Stomach (tissue), 9 donors: ENCODE data around the gene OPN5. TPM values are rescaled to one million over a fixed set of nuclear protein-coding genes. Genes with fewer than 3 reads are reported as not detected.
"Not testable (repeated sequence)": the region's sequence is repeated elsewhere in the genome, so short reads cannot be mapped to it uniquely, and the experiment has no call there.

ENCODE experiments used
- DNase-seq, 2 donors: peaks; one replicate each; pipeline versions ENCODE4 v3.0.0 to v3.0.0-alpha.2; 2013 to 2019
- H3K27ac ChIP-seq, 5 donors: fragments of 200-600 bp in 4 of 5; sonication (generic) in 4 of 5; one replicate each; pipeline ENCODE4 v1.5.1; 2013 to 2019; ENCODE audit warnings: mild to moderate bottlenecking in 1 of 5, moderate library complexity in 1 of 5
- H3K27me3 ChIP-seq, 3 donors: fragments of 200-600 bp; sonication (generic); one replicate each; pipeline ENCODE4 v1.5.1; 2017 to 2019; ENCODE audit warnings: mixed run types in 1 of 3
- H3K36me3 ChIP-seq, 4 donors: fragments of 200-600 bp; sonication (generic); 1 replicate in 3 of 4; 2 replicates in 1 of 4; pipeline ENCODE4 v1.5.1; 2016 to 2019
- H3K4me1 ChIP-seq, 4 donors: fragments of 200-600 bp; sonication (generic); one replicate each; pipeline ENCODE4 v1.5.1; 2016 to 2019
- H3K4me3 ChIP-seq, 4 donors: fragments of 200-600 bp; sonication (generic) in 3 of 4; one replicate each; pipeline ENCODE4 v1.5.1; 2016 to 2019; ENCODE audit warnings: mild to moderate bottlenecking in 1 of 4
- H3K9me3 ChIP-seq, 4 donors: fragments of 200-600 bp; sonication (generic); one replicate each; pipeline ENCODE4 v1.5.1; 2016 to 2019
- EP300 ChIP-seq: sonication (generic); formaldehyde crosslinking; IDR thresholded peaks from one replicate; pipeline ENCODE4 v1.6.1; 2017; ENCODE audit warnings: antibody characterized with exemption
- POLR2A ChIP-seq, 4 donors: fragments of 450-650 bp; IDR thresholded peaks; one replicate each; pipeline ENCODE4 v1.6.1; 2016; ENCODE audit warnings: antibody characterized with exemption in 4 of 4, control low read depth in 2 of 4, mild to moderate bottlenecking in 1 of 4, moderate library complexity in 1 of 4
- POLR2AphosphoS5 ChIP-seq, 3 donors: sonication (generic); formaldehyde crosslinking; IDR thresholded peaks; one replicate each; pipeline ENCODE4 v1.6.1; 2016; ENCODE audit warnings: antibody characterized with exemption in 3 of 3
- WGBS, 5 donors: extraction: QIAGEN DNeasy Blood & Tissue Kit in 3 of 5; methylation state at CpG; one replicate each; pipeline versions ENCODE4 v1.1.5 to v1.1.7; 2013 to 2018; 5-methylcytosine and 5-hydroxymethylcytosine counted together
- intact Hi-C: fragments of 100-400 bp; cut with DNase I; formaldehyde crosslinking; loops from one replicate; pipeline ENCODE4 v1.15.1; 2023; ENCODE audit warnings: low total_unique reads
- polyA plus RNA-seq, 3 donors: library from polyadenylated mRNA; stranded (reverse); fragments of 200-250 nt; gene quantifications; one replicate each; pipeline ENCODE4 v1.2.3, GENCODE V29; 2013
- total RNA-seq, 5 donors: library from RNA; depleted of rRNA; stranded (reverse); fragments of >200 nt; gene quantifications; one replicate each; pipeline versions ENCODE4 v1.1.0 to v1.2.3, GENCODE V29; 2014 to 2016
- TF ChIP-seq, protein P1 (sequence below), 7 experiments: fragments of 450-650 bp in 4 of 7; fragments of 200-600 bp in 3 of 7; sonication (generic) in 3 of 7; IDR thresholded peaks; one replicate each; pipeline ENCODE4 v1.5.1; 2016 to 2019; ENCODE audit warnings: antibody characterized with exemption in 7 of 7, control low read depth in 2 of 7, mild to moderate bottlenecking in 1 of 7
- donor health status: healthy with polysubstance abuse.
- donor health status: Bipolar disorder and iron deficiency.
- donor health status: healthy.

Gene OPN5
- total and polyA plus RNA-seq, 8 donors = 0.19 TPM; not detected in 7

- H3K27ac ChIP-seq = no peak overlapping the region
Measured at GRCh38 chr6:47737406-47737805, 44.4 kb upstream of the OPN5 start.

GRCh38 chr6:47740714-47741113 lies 41.1 kb upstream of the OPN5 start:
- WGBS, 5 donors = 25 to 58% (median 53%) methylated on average over 1 of the region's 1 CpG
- no peak for TF ChIP-seq POLR2A (IDR thresholded peaks at IDR 0.05)
- TF ChIP-seq EP300 = no peak
- TF ChIP-seq POLR2AphosphoS5 (IDR thresholded peaks at IDR 0.05) = no peak
- TF ChIP-seq, protein P1, sequence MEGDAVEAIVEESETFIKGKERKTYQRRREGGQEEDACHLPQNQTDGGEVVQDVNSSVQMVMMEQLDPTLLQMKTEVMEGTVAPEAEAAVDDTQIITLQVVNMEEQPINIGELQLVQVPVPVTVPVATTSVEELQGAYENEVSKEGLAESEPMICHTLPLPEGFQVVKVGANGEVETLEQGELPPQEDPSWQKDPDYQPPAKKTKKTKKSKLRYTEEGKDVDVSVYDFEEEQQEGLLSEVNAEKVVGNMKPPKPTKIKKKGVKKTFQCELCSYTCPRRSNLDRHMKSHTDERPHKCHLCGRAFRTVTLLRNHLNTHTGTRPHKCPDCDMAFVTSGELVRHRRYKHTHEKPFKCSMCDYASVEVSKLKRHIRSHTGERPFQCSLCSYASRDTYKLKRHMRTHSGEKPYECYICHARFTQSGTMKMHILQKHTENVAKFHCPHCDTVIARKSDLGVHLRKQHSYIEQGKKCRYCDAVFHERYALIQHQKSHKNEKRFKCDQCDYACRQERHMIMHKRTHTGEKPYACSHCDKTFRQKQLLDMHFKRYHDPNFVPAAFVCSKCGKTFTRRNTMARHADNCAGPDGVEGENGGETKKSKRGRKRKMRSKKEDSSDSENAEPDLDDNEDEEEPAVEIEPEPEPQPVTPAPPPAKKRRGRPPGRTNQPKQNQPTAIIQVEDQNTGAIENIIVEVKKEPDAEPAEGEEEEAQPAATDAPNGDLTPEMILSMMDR (IDR thresholded peaks at IDR 0.05) = no peak

More at GRCh38 chr6:47737406-47737805, 44.4 kb upstream of the OPN5 start:
- WGBS, 5 donors = 69 to 93% (median 85%) methylated on average over 2 of the region's 2 CpGs
- no peak for DNase-seq
- intact Hi-C loops = no loop called here
- H3K4me3 ChIP-seq = no peak overlapping the region
- H3K36me3 ChIP-seq = no peaks in the 10 kb centered on the region
- TF ChIP-seq POLR2AphosphoS5 (IDR thresholded peaks at IDR 0.05) (no peak), EP300 (no peak), POLR2A (IDR thresholded peaks at IDR 0.05) (no peak)
- TF ChIP-seq, protein P1 (IDR thresholded peaks at IDR 0.05) = no peak
- no peaks in the 10 kb centered on the region for H3K4me1 ChIP-seq
- H3K27me3 ChIP-seq = no peaks in the 10 kb centered on the region
- H3K9me3 ChIP-seq = no peaks in the 10 kb centered on the region

GRCh38 chr6:47741807-47742206 lies 40.0 kb upstream of the OPN5 start:
- peak in 1 of 2 donors; percentile 10 for DNase-seq
- Histone ChIP-seq H3K27me3 (no peaks in the 10 kb centered on the region), H3K4me1 (no peaks in the 10 kb centered on the region), H3K27ac (peak overlapping the region in 1 of 5 donors; percentile 20), H3K36me3 (no peaks in the 10 kb centered on the region), H3K4me3 (no peak overlapping the region), H3K9me3 (no peaks in the 10 kb centered on the region)
- 42 to 68% (median 62%) methylated on average over 2 of the region's 2 CpGs for WGBS, 5 donors
- TF ChIP-seq, protein P1 (IDR thresholded peaks at IDR 0.05) = no peak
- TF ChIP-seq POLR2A (IDR thresholded peaks at IDR 0.05) = no peak
- no peak for TF ChIP-seq POLR2AphosphoS5 (IDR thresholded peaks at IDR 0.05)
- TF ChIP-seq EP300 = no peak
- intact Hi-C loops = no loop called here

More at GRCh38 chr6:47740714-47741113, 41.1 kb upstream of the OPN5 start:
- H3K27ac ChIP-seq = no peak overlapping the region
- H3K9me3 ChIP-seq = no peaks in the 10 kb centered on the region
- no peaks in the 10 kb centered on the region for H3K4me1 ChIP-seq
- no peak for DNase-seq
- no peak overlapping the region for H3K4me3 ChIP-seq
- no peaks in the 10 kb centered on the region for H3K36me3 ChIP-seq
- no peaks in the 10 kb centered on the region for H3K27me3 ChIP-seq
- intact Hi-C loops = no loop called here

GRCh38 chr6:47743744-47744143 lies 38.1 kb upstream of the OPN5 start:
- Histone ChIP-seq H3K9me3 (no peaks in the 10 kb centered on the region), H3K27ac (no peak overlapping the region), H3K4me1 (no peaks in the 10 kb centered on the region), H3K27me3 (no peaks in the 10 kb centered on the region), H3K36me3 (no peaks in the 10 kb centered on the region), H3K4me3 (no peak overlapping the region)
- DNase-seq = no peak
- no peak for TF ChIP-seq POLR2AphosphoS5 (IDR thresholded peaks at IDR 0.05)
- TF ChIP-seq POLR2A (IDR thresholded peaks at IDR 0.05) = no peak
- no peak for TF ChIP-seq EP300
- intact Hi-C loops = no loop called here

DNA sequence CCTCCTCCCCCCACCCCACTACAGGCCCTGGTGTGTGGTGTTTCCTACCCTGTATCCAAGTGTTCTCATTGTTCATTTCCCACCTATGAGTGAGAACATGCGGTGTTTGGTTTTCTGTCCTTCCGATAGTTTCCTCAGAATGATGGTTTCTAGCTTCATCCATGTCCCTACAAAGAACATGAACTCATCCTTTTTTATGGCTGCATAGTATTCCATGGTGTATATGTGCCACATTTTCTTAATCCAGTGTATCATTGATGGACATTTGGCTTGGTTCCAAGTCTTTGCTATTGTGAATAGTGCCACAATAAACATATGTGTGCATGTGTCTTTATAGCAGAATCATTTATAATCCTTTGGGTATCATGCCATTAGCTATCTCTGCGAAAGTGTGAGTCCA lies 36.6 kb upstream of the OPN5 start:
- H3K27me3 ChIP-seq, H3K4me3 ChIP-seq, intact Hi-C loops, H3K9me3 ChIP-seq, DNase-seq, H3K27ac ChIP-seq, H3K4me1 ChIP-seq, H3K36me3 ChIP-seq: not testable (repeated sequence)
- 93 to 99% (median 98%) methylated on average over 3 of the region's 3 CpGs for WGBS, 5 donors
